ENCODE measurements around the gene SEC22B.
"Not testable (repeated sequence)": the region's sequence is repeated elsewhere in the genome, so short reads cannot be mapped to it uniquely, and the experiment has no call there.

- TF ChIP-seq CTCF (IDR thresholded peaks at IDR 0.05; ENCODE audit: poor library complexity); EZH2phosphoT487 (IDR thresholded peaks at IDR 0.05; ENCODE audit: low read depth, severe bottlenecking, unreplicated experiment); EZH2 (IDR thresholded peaks at IDR 0.05; ENCODE audit: borderline replicate concordance): not testable (repeated sequence)
These were observed 60.2 kb downstream of the SEC22B start for GRCh38 chr1:120116094-120116493.
